ENCODE results near the gene GSE1. TPM values are rescaled to one million over a fixed set of nuclear protein-coding genes. Genes with fewer than 3 reads are reported as not detected.
A peak's percentile ranks its signal among the peaks of the same experiment; 100 is the strongest.

The GSE1 gene
- total RNA-seq, 1 experiment from 2014 or later: 97.5 TPM

GRCh38 chr16:85677383-85677967 lies 64.4 kb downstream of the GSE1 start:
- Histone ChIP-seq H3K4me3 (ENCODE audit: low read depth in 2 of 2, low read length in 2 of 2) (no peak overlapping the region), H3K27me3 (ENCODE audit: control insufficient read depth, insufficient read depth, low read length) (no peaks in the 10 kb centered on the region), H3K36me3 (ENCODE audit: control insufficient read depth, insufficient read depth, low read length) (peaks cover 10% of the 10 kb centered on the region), H3K9me3 (ENCODE audit: control insufficient read depth, insufficient read depth, low read depth, low read length) (no peaks in the 10 kb centered on the region), H3K27ac (ENCODE audit: low read length) (0 out of 2 replicates have a peak overlapping the region, but pooled peaks have one; percentile 48), H3K4me1 (ENCODE audit: control insufficient read depth, insufficient read depth, low read length) (peaks cover 21% of the 10 kb centered on the region)
- ChIA-PET CTCF (interaction anchor here (0.6 kb wide), 1 partner anchor 20 kb away, joined by 3 read pairs; no protein-coding TSS in a partner anchor), POLR2A (no interaction called here)
- in situ Hi-C loops (cut with HindIII; ENCODE audit: low pct_unique_long_range_greater_than_20kb, low sequenced_read_pairs): no loop called here
- no peak for ATAC-seq
- no peak for DNase-seq (ENCODE audit: low read depth, low spot score)
- TF ChIP-seq REST (IDR thresholded peaks at IDR 0.05; ENCODE audit: insufficient read depth in 1 of 2, low read depth in 2 of 2, low read length in 1 of 2) (no peak), TCF7L2 (IDR thresholded peaks at IDR 0.05; ENCODE audit: low read depth, low read length) (no peak), POLR2AphosphoS5 (IDR thresholded peaks at IDR 0.05; ENCODE audit: low read depth, low read length) (no peak), SIN3A (IDR thresholded peaks at IDR 0.05; ENCODE audit: borderline replicate concordance, insufficient read depth, low read depth, low read length) (no peak)
- no TSS peak for BruUV-seq (replicated peaks)
- intact Hi-C loops (cut with micrococcal nuclease; ENCODE audit: unreplicated experiment): loop anchor here (5.0 kb wide), 1 partner anchor 40 kb away; no protein-coding TSS in a partner anchor

GRCh38 chr16:85678016-85678415 lies 64.9 kb downstream of the GSE1 start:
- BruUV-seq (replicated peaks): no TSS peak
- TF ChIP-seq TCF7L2 (IDR thresholded peaks at IDR 0.05; ENCODE audit: low read depth, low read length) (no peak), REST (IDR thresholded peaks at IDR 0.05; ENCODE audit: insufficient read depth in 1 of 2, low read depth in 2 of 2, low read length in 1 of 2) (no peak), SIN3A (IDR thresholded peaks at IDR 0.05; ENCODE audit: borderline replicate concordance, insufficient read depth, low read depth, low read length) (no peak), CTCF (IDR thresholded peaks at IDR 0.05) (no peak), POLR2AphosphoS5 (IDR thresholded peaks at IDR 0.05; ENCODE audit: low read depth, low read length) (no peak)
- Histone ChIP-seq H3K4me3 (ENCODE audit: low read depth in 2 of 2, low read length in 2 of 2) (no peak overlapping the region), H3K9me3 (ENCODE audit: control insufficient read depth, insufficient read depth, low read depth, low read length) (no peaks in the 10 kb centered on the region), H3K36me3 (ENCODE audit: control insufficient read depth, insufficient read depth, low read length) (peaks cover 5% of the 10 kb centered on the region), H3K27me3 (ENCODE audit: control insufficient read depth, insufficient read depth, low read length) (no peaks in the 10 kb centered on the region), H3K4me1 (ENCODE audit: control insufficient read depth, insufficient read depth, low read length) (peaks cover 16% of the 10 kb centered on the region), H3K27ac (ENCODE audit: low read length) (no peak overlapping the region)
- no peak for DNase-seq (ENCODE audit: low read depth, low spot score)
- in situ Hi-C loops (cut with HindIII; ENCODE audit: low pct_unique_long_range_greater_than_20kb, low sequenced_read_pairs) (no loop called here), intact Hi-C loops (cut with micrococcal nuclease; ENCODE audit: unreplicated experiment) (loop anchor here (5.0 kb wide), 1 partner anchor 39 kb away; no protein-coding TSS in a partner anchor)
- no peak for ATAC-seq
- ChIA-PET POLR2A (no interaction called here), CTCF (interaction anchor here (0.6 kb wide), 1 partner anchor 20 kb away, joined by 3 read pairs; no protein-coding TSS in a partner anchor)
